DOHH2 (cell line): ENCODE data around the gene LYPD1.

Source experiments
- CTCF ChIP-seq: fragments of 200-600 bp; sonication (generic); IDR thresholded peaks from one replicate; pipeline ENCODE4 v1.5.1; 2014; ENCODE audit warnings: antibody characterized with exemption, mild to moderate bottlenecking, low read depth, low read length; ENCODE audit not compliant: poor library complexity, severe bottlenecking
- EZH2phosphoT487 ChIP-seq: fragments of 200-600 bp; sonication (generic); IDR thresholded peaks from 2 replicates; pipeline ENCODE4 v1.6.1; 2017; ENCODE audit warnings: borderline replicate concordance, mild to moderate bottlenecking, antibody characterized with exemption, low read length, moderate library complexity, mixed read lengths

GRCh38 chr2:132627536-132627935 lies 42.5 kb downstream of the LYPD1 start:
- TF ChIP-seq CTCF (no peak), EZH2phosphoT487 (no peak)
